Bronchial epithelial cell (primary cell): ENCODE results near the gene AEBP2. TPM values are rescaled to one million over a fixed set of nuclear protein-coding genes. Genes with fewer than 3 reads are reported as not detected.
"Not testable (repeated sequence)": the region's sequence is repeated elsewhere in the genome, so short reads cannot be mapped to it uniquely, and the experiment has no call there.

Source experiments
- DNase-seq: peaks from one replicate; pipeline ENCODE4 v3.0.0-alpha.2; 2010; ENCODE audit warnings: low read depth
- FAIRE-seq: peaks from 2 replicates; lab custom pipeline; 2011; peaks lifted over from hg19 to GRCh38; lab: Jason Lieb, UNC
- H3K27me3 ChIP-seq: 2 replicates; pipeline ENCODE4 v1.5.1; 2011; ENCODE audit warnings: low read length; ENCODE audit not compliant: control insufficient read depth, insufficient read depth
- H3K36me3 ChIP-seq: 2 replicates; pipeline ENCODE4 v1.5.1; 2011; ENCODE audit warnings: low read length; ENCODE audit not compliant: control insufficient read depth, insufficient read depth
- H3K4me3 ChIP-seq: 2 replicates; pipeline ENCODE4 v1.5.1; 2011; ENCODE audit warnings: mild to moderate bottlenecking, low read depth, low read length, control low read depth
- total RNA-seq: library from RNA; depleted of rRNA; stranded (reverse); fragments of >200 nt; gene quantifications from 2 replicates; pipeline ENCODE4 v1.2.1, GENCODE V29; 2014
- TF ChIP-seq, protein P1 (sequence below): IDR thresholded peaks from 2 replicates; pipeline ENCODE4 v1.5.1; 2011; ENCODE audit warnings: mild to moderate bottlenecking, moderate library complexity, low read length, control low read depth, inconsistent platforms; ENCODE audit not compliant: insufficient read depth, severe bottlenecking

AEBP2 gene
- total RNA-seq, 1 donor from 2014 or later = 12.6 TPM

DNA sequence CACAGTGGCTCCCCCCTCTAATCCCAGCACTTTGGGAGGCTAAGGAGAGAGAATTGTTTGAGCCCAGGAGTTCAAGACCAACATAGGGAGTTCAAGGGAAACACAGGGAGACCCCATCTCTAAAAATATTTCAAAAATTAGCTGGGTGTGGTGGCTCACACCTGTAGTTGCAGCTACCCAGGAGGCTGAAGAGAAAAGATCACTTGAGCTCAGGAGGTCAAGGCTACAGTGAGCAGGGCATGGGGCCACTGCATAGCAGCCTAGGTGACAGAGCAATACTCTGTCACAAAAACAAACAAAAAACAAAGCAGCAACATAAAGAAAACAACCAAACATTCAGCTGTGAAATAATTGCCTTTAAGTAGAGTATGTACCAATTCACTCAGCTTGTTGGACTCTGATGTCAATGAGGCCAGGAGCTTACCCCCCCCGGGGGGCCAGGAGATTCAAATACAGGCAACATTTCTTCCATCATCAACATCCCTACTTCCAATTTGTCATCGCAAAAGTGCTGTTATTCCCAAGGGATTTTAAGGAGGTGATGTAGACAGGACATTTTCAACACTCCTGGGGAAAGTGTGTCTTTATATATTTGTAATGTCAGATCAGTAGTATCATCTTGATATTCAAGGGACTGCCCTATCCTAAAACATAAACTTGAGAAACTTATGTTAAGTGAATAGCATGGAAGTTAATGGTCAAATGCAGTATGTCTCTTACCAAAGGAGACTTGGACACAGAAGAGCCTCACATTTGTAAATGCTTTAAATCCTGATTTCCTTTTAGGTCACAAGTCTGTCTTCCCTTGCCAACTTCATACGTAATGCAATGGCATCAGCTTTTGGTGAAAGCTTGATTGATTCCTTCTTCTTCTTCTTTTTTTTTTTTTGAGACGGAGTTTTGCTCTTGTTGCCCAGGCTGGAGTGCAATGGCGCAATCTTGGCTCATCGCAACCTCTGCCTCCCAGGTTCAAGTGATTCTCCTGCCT, 40.6 kb upstream of the AEBP2 start:
- Histone ChIP-seq H3K27me3 (no peaks in the 10 kb centered on the region), H3K4me3 (no peak overlapping the region), H3K36me3 (no peaks in the 10 kb centered on the region)
- FAIRE-seq (no peak), DNase-seq (no peak)
- TF ChIP-seq, protein P1, sequence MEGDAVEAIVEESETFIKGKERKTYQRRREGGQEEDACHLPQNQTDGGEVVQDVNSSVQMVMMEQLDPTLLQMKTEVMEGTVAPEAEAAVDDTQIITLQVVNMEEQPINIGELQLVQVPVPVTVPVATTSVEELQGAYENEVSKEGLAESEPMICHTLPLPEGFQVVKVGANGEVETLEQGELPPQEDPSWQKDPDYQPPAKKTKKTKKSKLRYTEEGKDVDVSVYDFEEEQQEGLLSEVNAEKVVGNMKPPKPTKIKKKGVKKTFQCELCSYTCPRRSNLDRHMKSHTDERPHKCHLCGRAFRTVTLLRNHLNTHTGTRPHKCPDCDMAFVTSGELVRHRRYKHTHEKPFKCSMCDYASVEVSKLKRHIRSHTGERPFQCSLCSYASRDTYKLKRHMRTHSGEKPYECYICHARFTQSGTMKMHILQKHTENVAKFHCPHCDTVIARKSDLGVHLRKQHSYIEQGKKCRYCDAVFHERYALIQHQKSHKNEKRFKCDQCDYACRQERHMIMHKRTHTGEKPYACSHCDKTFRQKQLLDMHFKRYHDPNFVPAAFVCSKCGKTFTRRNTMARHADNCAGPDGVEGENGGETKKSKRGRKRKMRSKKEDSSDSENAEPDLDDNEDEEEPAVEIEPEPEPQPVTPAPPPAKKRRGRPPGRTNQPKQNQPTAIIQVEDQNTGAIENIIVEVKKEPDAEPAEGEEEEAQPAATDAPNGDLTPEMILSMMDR = no peak

DNA sequence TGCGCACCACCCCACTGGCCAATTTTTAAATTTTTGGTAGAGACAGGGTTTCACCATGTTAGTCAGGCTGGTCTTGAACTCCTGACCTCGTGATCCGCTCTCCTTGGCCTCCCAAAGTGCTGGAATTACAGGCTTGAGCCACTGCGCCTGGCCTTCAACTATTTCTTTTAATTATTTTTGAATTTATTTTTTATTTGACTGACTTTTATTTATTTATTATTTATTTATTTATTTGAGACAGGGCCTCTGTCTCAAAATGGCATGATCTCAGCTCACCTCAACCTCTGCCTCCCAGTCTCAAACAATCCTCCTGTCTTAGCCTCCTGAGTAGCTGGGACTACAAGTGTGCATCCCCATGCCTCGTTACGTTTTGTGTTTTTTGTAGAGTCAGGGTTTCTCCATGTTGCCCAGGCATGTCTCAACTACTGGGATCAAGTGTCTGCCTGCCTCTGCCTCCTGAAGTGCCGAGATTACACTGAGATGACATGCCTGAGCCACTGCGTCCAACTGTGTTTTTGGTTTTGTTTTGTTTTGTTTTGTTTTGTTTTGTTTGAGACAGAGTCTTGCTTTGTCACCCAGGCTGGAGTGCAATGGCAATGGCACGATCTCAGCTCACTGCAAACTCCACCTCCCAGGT, 38.5 kb upstream of the AEBP2 start:
- not testable (repeated sequence) for H3K36me3 ChIP-seq, H3K4me3 ChIP-seq, H3K27me3 ChIP-seq, FAIRE-seq
- peak; percentile 90 for DNase-seq

DNA sequence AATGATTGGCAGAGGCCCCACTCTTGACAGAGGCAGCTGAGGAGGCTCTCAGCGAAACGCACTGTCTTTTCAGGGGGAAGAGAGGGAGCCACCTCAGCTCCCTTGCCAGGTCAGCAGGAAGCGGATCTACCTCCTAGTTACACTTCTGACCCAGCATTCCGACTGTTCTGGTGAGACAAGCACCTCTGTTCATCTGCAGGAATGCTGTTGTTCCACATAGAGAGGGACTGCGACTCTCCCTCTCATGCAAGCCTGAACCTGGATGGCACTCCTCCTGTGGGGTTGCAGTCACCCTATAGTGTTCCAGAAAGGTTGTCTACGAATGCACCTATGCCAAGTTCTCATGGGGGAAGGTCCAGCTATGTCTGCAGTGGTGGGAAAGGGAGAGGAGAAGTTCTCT, 37.1 kb upstream of the AEBP2 start:
- H3K27me3 ChIP-seq = no peaks in the 10 kb centered on the region
- TF ChIP-seq, protein P1 = no peak
- peaks cover 1% of the 10 kb centered on the region for H3K36me3 ChIP-seq
- no peak overlapping the region for H3K4me3 ChIP-seq
- FAIRE-seq (no peak), DNase-seq (peak; percentile 85)

GRCh38 chr12:19402743-19403431, 36.4 kb upstream of the AEBP2 start:
- Histone ChIP-seq H3K4me3 (no peak overlapping the region), H3K36me3 (peaks cover 1% of the 10 kb centered on the region), H3K27me3 (no peaks in the 10 kb centered on the region)
- TF ChIP-seq, protein P1 = no peak
- peak; percentile 32 for FAIRE-seq
- DNase-seq = peak; percentile 31

DNA sequence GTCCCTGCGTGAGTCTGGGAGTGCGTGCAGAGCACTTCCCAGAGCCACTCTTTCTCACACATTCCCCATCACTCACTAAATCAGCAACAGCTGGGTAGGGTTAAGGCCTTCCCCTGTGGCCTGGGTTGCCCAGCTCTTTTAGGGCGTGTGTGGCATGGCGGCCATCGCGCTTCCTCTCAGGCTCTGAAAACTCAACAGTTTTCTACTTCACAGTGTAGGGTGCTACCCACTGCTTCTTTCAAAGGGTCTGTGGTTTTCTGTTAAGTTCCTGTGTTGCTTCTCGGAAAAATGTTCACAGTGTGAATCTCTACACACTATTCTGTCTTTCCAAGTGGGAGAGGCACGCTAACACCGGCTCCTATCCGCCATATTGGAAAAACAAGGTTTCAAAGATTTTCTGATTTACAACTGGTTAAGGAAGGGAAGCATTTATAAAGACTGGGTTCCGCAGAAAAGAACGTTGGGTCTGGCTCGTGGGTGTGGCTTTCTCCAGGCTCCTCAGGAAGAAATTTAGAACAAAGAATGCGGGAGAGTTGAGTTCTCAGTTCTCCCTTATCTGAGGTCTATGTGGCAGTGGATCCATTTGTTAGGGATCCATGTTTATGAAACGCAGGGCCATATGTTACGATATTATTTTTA, 34.9 kb upstream of the AEBP2 start:
- FAIRE-seq (no peak), DNase-seq (no peak)
- TF ChIP-seq, protein P1 = no peak
- no peaks in the 10 kb centered on the region for H3K27me3 ChIP-seq
- H3K36me3 ChIP-seq = peaks cover 1% of the 10 kb centered on the region
- no peak overlapping the region for H3K4me3 ChIP-seq

GRCh38 chr12:19409376-19409775, 29.9 kb upstream of the AEBP2 start:
- H3K36me3 ChIP-seq = peaks cover 1% of the 10 kb centered on the region
- no peaks in the 10 kb centered on the region for H3K27me3 ChIP-seq
- DNase-seq = no peak
- TF ChIP-seq, protein P1 = no peak
- no peak overlapping the region for H3K4me3 ChIP-seq
- no peak for FAIRE-seq
